Adrenal gland (tissue), 12 donors: Measurements from ENCODE around the gene NME7. TPM values are rescaled to one million over a fixed set of nuclear protein-coding genes. Genes with fewer than 3 reads are reported as not detected.

Experiments used
- DNase-seq, 7 donors: peaks; one replicate each; pipeline ENCODE4 v3.0.0-alpha.2; 2019 to 2020
- H3K27ac ChIP-seq, 5 donors: fragments of 200-600 bp; sonication (generic) in 4 of 5; 1 replicate in 3 of 5; 2 replicates in 2 of 5; pipeline versions ENCODE4 v1.5.1 to v1.8.0; 2016 to 2020; ENCODE audit warnings: mild to moderate bottlenecking in 1 of 5
- H3K27me3 ChIP-seq: fragments of 200-600 bp; 2 replicates; pipeline ENCODE4 v1.8.0; 2021
- H3K36me3 ChIP-seq, 2 donors: fragments of 200-600 bp; replicated peaks in 1 of 2; 1 replicate in 1 of 2; 2 replicates in 1 of 2; pipeline versions ENCODE4 v1.5.1 to v1.8.0; 2018 to 2022
- H3K4me1 ChIP-seq, 2 donors: fragments of 200-600 bp; replicated peaks in 1 of 2; 1 replicate in 1 of 2; 2 replicates in 1 of 2; pipeline versions ENCODE4 v1.5.1 to v1.8.0; 2018 to 2021
- H3K4me3 ChIP-seq, 4 donors: fragments of 200-600 bp; sonication (generic) in 3 of 4; one replicate each; pipeline ENCODE4 v1.5.1; 2016 to 2018
- H3K9me3 ChIP-seq, 3 donors: fragments of 200-600 bp; sonication (generic) in 1 of 3; replicated peaks in 1 of 3; 1 replicate in 2 of 3; 2 replicates in 1 of 3; pipeline versions ENCODE4 v1.5.1 to v1.8.0; 2016 to 2021
- CTCF ChIP-seq, 6 experiments: fragments of 450-650 bp in 4 of 6; fragments of 200-600 bp in 2 of 6; sonication (generic) in 1 of 6; IDR thresholded peaks; 1 replicate in 5 of 6; 2 replicates in 1 of 6; pipeline versions ENCODE4 v1.5.1 to v1.8.0; 2016 to 2021; ENCODE audit warnings: antibody characterized with exemption in 6 of 6, mild to moderate bottlenecking in 2 of 6, moderate library complexity in 1 of 6
- POLR2A ChIP-seq, 2 donors: fragments of 450-650 bp; IDR thresholded peaks; one replicate each; pipeline ENCODE4 v1.6.1; 2017; ENCODE audit warnings: antibody characterized with exemption in 2 of 2, mild to moderate bottlenecking in 2 of 2, moderate library complexity in 1 of 2
- WGBS, 4 donors: extraction: QIAGEN DNeasy Blood & Tissue Kit in 2 of 4; methylation state at CpG; one replicate each; pipeline versions ENCODE4 v1.1.5 to v1.1.7; 2013 to 2017; 5-methylcytosine and 5-hydroxymethylcytosine counted together
- intact Hi-C, 2 donors: fragments of 100-400 bp; cut with DNase I; formaldehyde crosslinking; loops; one replicate each; pipeline versions ENCODE4 v1.14.1 to v1.15.0; 2022 to 2023
- polyA plus RNA-seq, 3 donors: library from polyadenylated mRNA; stranded (reverse); fragments of 200-250 nt in 2 of 3; fragments of 350-450 nt in 1 of 3; fragmentation: Illumina TruSeq in 1 of 3; extraction: RNeasy Lipid Tissue Mini Kit (QIAGEN cat#74804) in 1 of 3; gene quantifications; one replicate each; pipeline ENCODE4 v1.2.3, GENCODE V29; 2013 to 2014
- total RNA-seq, 9 donors: library from RNA; depleted of rRNA in 4 of 9; stranded (reverse); fragments of >200 nt in 4 of 9; fragments of 120-200 nt in 1 of 9; fragmentation: NEBNext Ultra II Directional in 1 of 9; extraction: Animal tissue kit (Norgen Biotek cat#: 25700) in 1 of 9; gene quantifications; one replicate each; pipeline versions ENCODE4 v1.1.0 to v1.2.4, GENCODE V29; 2013 to 2023
- donor health status: healthy with polysubstance abuse.
- donor health status: Bipolar disorder and iron deficiency.
- donor health status: DM: yes; HTN: yes; CAD: no.
- donor health status: DM: no; HTN: no; CAD: no.
- donor health status: DM: no; HTN: no; CAD: no.
- donor health status: DM: yes; HTN: yes; CAD: no.

Gene NME7
- total and polyA plus RNA-seq, 12 donors, result 3.3 to 41.4 (median 15.6) TPM

GRCh38 chr1:169260478-169261151 lies 107.0 kb downstream of the NME7 start:
- intact Hi-C loops, result no loop called here
- H3K36me3 ChIP-seq, result no peaks in the 10 kb centered on the region
- no peak overlapping the region for H3K27ac ChIP-seq
- DNase-seq, result no peak
- H3K9me3 ChIP-seq, result no peaks in the 10 kb centered on the region
- no peaks in the 10 kb centered on the region for H3K27me3 ChIP-seq
- 86 to 100% (median 88%) methylated on average over 2 of the region's 2 CpGs; no CpG with 5 or more reads in 1 of the 4 donors for WGBS, 4 donors
- TF ChIP-seq POLR2A (IDR thresholded peaks at IDR 0.05) (no peak), CTCF (IDR thresholded peaks at IDR 0.05) (no peak)
- H3K4me3 ChIP-seq, result no peak overlapping the region
- no peaks in the 10 kb centered on the region for H3K4me1 ChIP-seq

- Histone ChIP-seq H3K4me3 (no peak overlapping the region), H3K27ac (no peak overlapping the region), H3K36me3 (no peaks in the 10 kb centered on the region), H3K4me1 (no peaks in the 10 kb centered on the region), H3K27me3 (no peaks in the 10 kb centered on the region), H3K9me3 (no peaks in the 10 kb centered on the region)
- TF ChIP-seq CTCF (IDR thresholded peaks at IDR 0.05) (no peak), POLR2A (IDR thresholded peaks at IDR 0.05) (no peak)
- intact Hi-C loops, result no loop called here
- no peak for DNase-seq
- WGBS, 4 donors, result 70 to 83% (median 78%) methylated on average over 2 of the region's 2 CpGs; no CpG with 5 or more reads in 1 of the 4 donors
Measured at GRCh38 chr1:169259816-169260215, 107.8 kb downstream of the NME7 start.

- 89 to 94% (median 93%) methylated on average over 3 of the region's 3 CpGs for WGBS, 4 donors
- TF ChIP-seq CTCF (IDR thresholded peaks at IDR 0.05), result no peak
- intact Hi-C loops, result no loop called here
Measured at GRCh38 chr1:169250795-169251194, 116.8 kb downstream of the NME7 start.

GRCh38 chr1:169250022-169250421 lies 117.6 kb downstream of the NME7 start:
- no peak for TF ChIP-seq CTCF (IDR thresholded peaks at IDR 0.05)
- TF ChIP-seq POLR2A (IDR thresholded peaks at IDR 0.05), result no peak
- no peaks in the 10 kb centered on the region for H3K36me3 ChIP-seq
- H3K9me3 ChIP-seq, result no peaks in the 10 kb centered on the region
- no peak for DNase-seq
- no peaks in the 10 kb centered on the region for H3K27me3 ChIP-seq
- WGBS, 4 donors, result 60 to 83% (median 71%) methylated on average over 2 of the region's 2 CpGs
- intact Hi-C loops, result no loop called here
- H3K27ac ChIP-seq, result no peak overlapping the region
- no peaks in the 10 kb centered on the region for H3K4me1 ChIP-seq
- H3K4me3 ChIP-seq, result no peak overlapping the region

More at GRCh38 chr1:169250795-169251194, 116.8 kb downstream of the NME7 start:
- Histone ChIP-seq H3K27me3 (no peaks in the 10 kb centered on the region), H3K4me3 (no peak overlapping the region), H3K36me3 (no peaks in the 10 kb centered on the region), H3K27ac (no peak overlapping the region), H3K4me1 (no peaks in the 10 kb centered on the region), H3K9me3 (no peaks in the 10 kb centered on the region)
- no peak for DNase-seq
